OCI-LY1 (cell line): Measurements from ENCODE around the gene TUSC7.

Experiments
- EZH2 ChIP-seq: fragments of 200-600 bp; sonication (generic), shearing (Covaris generic); IDR thresholded peaks from 2 replicates; pipeline ENCODE4 v1.8.0; 2017; ENCODE audit warnings: borderline replicate concordance, mixed run types, mild to moderate bottlenecking, antibody characterized with exemption, low read length, moderate library complexity, mixed read lengths
- TF ChIP-seq, protein P1 (sequence below): fragments of 200-600 bp; sonication (generic), shearing (Covaris generic); IDR thresholded peaks from 2 replicates; pipeline ENCODE4 v1.5.1; 2017; ENCODE audit warnings: mild to moderate bottlenecking, antibody characterized with exemption, low read length, moderate library complexity, mixed read lengths

DNA sequence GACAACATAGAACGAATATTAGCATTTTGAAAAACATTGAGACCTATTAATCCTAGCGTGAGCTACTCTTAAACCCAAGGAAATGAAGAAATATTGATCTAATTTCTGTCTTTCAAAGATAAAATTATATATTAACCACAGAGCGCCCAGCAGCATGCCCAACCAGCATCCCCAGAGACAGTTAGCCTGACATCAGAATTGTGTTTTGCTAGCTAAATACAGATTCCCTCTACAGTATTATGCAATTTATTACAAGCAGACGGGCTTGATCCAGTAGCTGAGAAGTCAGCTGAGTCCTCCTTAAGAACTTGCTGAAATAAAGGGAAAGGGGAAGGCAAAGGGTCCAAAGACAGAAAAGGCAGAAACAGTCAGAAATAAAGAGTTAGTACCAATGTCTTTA lies 7.2 kb upstream of the TUSC7 start:
- TF ChIP-seq, protein P1, sequence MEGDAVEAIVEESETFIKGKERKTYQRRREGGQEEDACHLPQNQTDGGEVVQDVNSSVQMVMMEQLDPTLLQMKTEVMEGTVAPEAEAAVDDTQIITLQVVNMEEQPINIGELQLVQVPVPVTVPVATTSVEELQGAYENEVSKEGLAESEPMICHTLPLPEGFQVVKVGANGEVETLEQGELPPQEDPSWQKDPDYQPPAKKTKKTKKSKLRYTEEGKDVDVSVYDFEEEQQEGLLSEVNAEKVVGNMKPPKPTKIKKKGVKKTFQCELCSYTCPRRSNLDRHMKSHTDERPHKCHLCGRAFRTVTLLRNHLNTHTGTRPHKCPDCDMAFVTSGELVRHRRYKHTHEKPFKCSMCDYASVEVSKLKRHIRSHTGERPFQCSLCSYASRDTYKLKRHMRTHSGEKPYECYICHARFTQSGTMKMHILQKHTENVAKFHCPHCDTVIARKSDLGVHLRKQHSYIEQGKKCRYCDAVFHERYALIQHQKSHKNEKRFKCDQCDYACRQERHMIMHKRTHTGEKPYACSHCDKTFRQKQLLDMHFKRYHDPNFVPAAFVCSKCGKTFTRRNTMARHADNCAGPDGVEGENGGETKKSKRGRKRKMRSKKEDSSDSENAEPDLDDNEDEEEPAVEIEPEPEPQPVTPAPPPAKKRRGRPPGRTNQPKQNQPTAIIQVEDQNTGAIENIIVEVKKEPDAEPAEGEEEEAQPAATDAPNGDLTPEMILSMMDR = no peak
- TF ChIP-seq EZH2 = no peak
